ENCODE data around the gene STPG4.
A peak's percentile ranks its signal among the peaks of the same experiment; 100 is the strongest.

DNA sequence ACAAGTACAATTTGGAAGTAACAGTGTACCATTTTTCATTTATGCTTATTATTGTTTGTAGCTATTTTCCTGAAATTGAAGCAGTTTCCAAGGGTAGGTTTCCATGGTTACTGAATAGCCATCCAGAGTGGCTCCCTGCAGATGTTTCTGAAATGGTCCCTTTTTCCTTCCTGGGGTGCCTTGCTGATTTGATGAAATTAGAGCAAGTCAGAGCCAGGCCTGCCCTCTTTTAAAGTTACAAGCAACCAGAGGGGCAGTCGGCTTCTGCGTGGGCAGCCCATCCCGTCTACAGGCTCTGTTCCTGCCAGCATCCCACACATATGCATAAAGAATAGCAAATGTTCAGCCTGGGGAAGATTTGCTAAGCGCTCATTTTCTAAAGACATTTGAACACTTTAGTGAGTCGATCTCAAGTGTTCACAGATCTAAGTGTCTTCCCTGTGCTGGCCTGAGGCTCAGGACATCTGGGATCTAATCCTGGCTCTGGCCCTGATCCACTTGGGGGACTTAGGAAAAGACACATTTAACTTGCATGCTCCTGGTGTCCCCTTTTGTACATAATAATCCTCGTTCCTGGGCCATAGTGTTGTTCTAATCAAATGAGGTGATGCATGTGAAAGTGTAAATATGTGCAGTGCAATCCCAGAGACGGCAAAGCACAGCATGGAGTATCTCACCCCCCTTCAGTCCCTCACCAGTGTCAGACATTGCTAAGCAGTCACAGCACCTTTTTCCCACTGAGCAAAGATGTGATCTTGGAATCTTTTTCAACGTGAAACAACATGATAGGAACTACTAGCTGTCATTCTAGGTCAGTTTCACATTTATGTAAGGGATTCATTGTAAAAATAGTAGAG lies 92.2 kb downstream of the STPG4 start:
- TF ChIP-seq POLR2AphosphoS5 (IDR thresholded peaks at IDR 0.05; ENCODE audit: low read depth, low read length) (no peak), MXI1 (IDR thresholded peaks at IDR 0.05; ENCODE audit: low read depth, low read length) (peak; percentile 20; the same call in 1 of the 2 replicates), EZH2phosphoT487 (IDR thresholded peaks at IDR 0.05; ENCODE audit: borderline replicate concordance, low read depth) (no peak), TAF1 (IDR thresholded peaks at IDR 0.05; ENCODE audit: borderline replicate concordance, low read depth, low read length) (no peak), EP300 (IDR thresholded peaks at IDR 0.05; ENCODE audit: borderline replicate concordance in 1 of 2, low read depth in 1 of 2, low read length in 1 of 2) (no peak), RAD21 (IDR thresholded peaks at IDR 0.05; ENCODE audit: low read length) (no peak), TCF12 (IDR thresholded peaks at IDR 0.05) (no peak; the same call in 1 of the 2 replicates), JUND (IDR thresholded peaks at IDR 0.05) (no peak; the same call in 1 of the 2 replicates), ELF1 (IDR thresholded peaks at IDR 0.05) (no peak), YY1 (IDR thresholded peaks at IDR 0.05; ENCODE audit: low read depth) (no peak)
- TF ChIP-seq, protein P1, sequence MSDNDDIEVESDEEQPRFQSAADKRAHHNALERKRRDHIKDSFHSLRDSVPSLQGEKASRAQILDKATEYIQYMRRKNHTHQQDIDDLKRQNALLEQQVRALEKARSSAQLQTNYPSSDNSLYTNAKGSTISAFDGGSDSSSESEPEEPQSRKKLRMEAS (IDR thresholded peaks at IDR 0.05; ENCODE audit: low read depth) = no peak
- TF ChIP-seq, protein P2, sequence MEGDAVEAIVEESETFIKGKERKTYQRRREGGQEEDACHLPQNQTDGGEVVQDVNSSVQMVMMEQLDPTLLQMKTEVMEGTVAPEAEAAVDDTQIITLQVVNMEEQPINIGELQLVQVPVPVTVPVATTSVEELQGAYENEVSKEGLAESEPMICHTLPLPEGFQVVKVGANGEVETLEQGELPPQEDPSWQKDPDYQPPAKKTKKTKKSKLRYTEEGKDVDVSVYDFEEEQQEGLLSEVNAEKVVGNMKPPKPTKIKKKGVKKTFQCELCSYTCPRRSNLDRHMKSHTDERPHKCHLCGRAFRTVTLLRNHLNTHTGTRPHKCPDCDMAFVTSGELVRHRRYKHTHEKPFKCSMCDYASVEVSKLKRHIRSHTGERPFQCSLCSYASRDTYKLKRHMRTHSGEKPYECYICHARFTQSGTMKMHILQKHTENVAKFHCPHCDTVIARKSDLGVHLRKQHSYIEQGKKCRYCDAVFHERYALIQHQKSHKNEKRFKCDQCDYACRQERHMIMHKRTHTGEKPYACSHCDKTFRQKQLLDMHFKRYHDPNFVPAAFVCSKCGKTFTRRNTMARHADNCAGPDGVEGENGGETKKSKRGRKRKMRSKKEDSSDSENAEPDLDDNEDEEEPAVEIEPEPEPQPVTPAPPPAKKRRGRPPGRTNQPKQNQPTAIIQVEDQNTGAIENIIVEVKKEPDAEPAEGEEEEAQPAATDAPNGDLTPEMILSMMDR (IDR thresholded peaks at IDR 0.05) = no peak
- TF ChIP-seq, protein P3, sequence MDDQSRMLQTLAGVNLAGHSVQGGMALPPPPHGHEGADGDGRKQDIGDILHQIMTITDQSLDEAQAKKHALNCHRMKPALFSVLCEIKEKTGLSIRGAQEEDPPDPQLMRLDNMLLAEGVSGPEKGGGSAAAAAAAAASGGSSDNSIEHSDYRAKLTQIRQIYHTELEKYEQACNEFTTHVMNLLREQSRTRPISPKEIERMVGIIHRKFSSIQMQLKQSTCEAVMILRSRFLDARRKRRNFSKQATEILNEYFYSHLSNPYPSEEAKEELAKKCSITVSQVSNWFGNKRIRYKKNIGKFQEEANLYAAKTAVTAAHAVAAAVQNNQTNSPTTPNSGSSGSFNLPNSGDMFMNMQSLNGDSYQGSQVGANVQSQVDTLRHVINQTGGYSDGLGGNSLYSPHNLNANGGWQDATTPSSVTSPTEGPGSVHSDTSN (IDR thresholded peaks at IDR 0.05) = no peak
- TF ChIP-seq, protein P4, sequence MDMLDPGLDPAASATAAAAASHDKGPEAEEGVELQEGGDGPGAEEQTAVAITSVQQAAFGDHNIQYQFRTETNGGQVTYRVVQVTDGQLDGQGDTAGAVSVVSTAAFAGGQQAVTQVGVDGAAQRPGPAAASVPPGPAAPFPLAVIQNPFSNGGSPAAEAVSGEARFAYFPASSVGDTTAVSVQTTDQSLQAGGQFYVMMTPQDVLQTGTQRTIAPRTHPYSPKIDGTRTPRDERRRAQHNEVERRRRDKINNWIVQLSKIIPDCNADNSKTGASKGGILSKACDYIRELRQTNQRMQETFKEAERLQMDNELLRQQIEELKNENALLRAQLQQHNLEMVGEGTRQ (IDR thresholded peaks at IDR 0.05; ENCODE audit: borderline replicate concordance, low read depth, low read length) = no peak

Data from SK-N-SH (cell line).